IMR-90 (cell line): ENCODE results near the gene BTBD2. TPM values are rescaled to one million over a fixed set of nuclear protein-coding genes. Genes with fewer than 3 reads are reported as not detected.

ENCODE experiments used
- ATAC-seq: fragments of 200-7000 bp; cut with Tn5 transposase; 2 replicates; pipeline ENCODE4 v1.9.1; 2020; ENCODE audit warnings: low read depth, mild to moderate bottlenecking, moderate library complexity
- BruUV-seq: library from RNA; stranded (reverse); fragments of 400-500 nt; replicated peaks from 2 replicates; lab custom pipeline; 2021; lab: Mats Ljungman, UMichigan
- CTCF ChIA-PET: fragments of 300-600 bp; formaldehyde crosslinking; extraction: SDS; loops from one replicate; lab custom pipeline; 2021; ENCODE audit warnings: antibody characterized with exemption; lab: Yijun Ruan, JAX
- POLR2A ChIA-PET: fragments of 300-600 bp; sonication (Branson Sonifier 250); formaldehyde crosslinking; loops from one replicate; lab custom pipeline; 2022; ENCODE audit warnings: antibody characterized with exemption; ENCODE audit not compliant: unreplicated experiment; lab: Charles Lee
- DNase-seq: peaks from one replicate; pipeline ENCODE4 v3.0.0; 2013
- H2AFZ ChIP-seq: replicated peaks from 2 replicates; pipeline ENCODE3; 2013; ENCODE audit warnings: low read length, mild to moderate bottlenecking; ENCODE audit not compliant: poor library complexity
- H2AK5ac ChIP-seq: 2 replicates; pipeline ENCODE4 v1.6.1; 2013; ENCODE audit warnings: low read depth, low read length, inconsistent platforms
- H2AK9ac ChIP-seq: replicated peaks from 2 replicates; pipeline ENCODE3; 2013; ENCODE audit warnings: mild to moderate bottlenecking, low read depth, low read length, moderate library complexity; ENCODE audit not compliant: poor library complexity
- H2BK120ac ChIP-seq: 2 replicates; pipeline ENCODE4 v1.6.1; 2013; ENCODE audit warnings: low read depth, low read length, inconsistent platforms
- H2BK15ac ChIP-seq: 3 replicates; pipeline ENCODE4 v1.6.1; 2013; ENCODE audit warnings: low read depth, low read length, inconsistent platforms
- H2BK20ac ChIP-seq: 2 replicates; pipeline ENCODE4 v1.6.1; 2013; ENCODE audit warnings: low read depth, mild to moderate bottlenecking, inconsistent platforms, low read length, moderate library complexity
- H2BK5ac ChIP-seq: 2 replicates; pipeline ENCODE4 v1.6.1; 2013; ENCODE audit warnings: mild to moderate bottlenecking, low read depth, low read length, inconsistent platforms; ENCODE audit not compliant: poor library complexity, severe bottlenecking
- H3K14ac ChIP-seq: replicated peaks from 2 replicates; pipeline ENCODE4 v1.6.1; 2013; ENCODE audit warnings: low read depth, low read length, inconsistent platforms
- H3K18ac ChIP-seq: 2 replicates; pipeline ENCODE4 v1.6.1; 2013; ENCODE audit warnings: low read depth, low read length, control low read depth
- H3K23ac ChIP-seq: 2 replicates; pipeline ENCODE4 v1.6.1; 2013; ENCODE audit warnings: low read depth, low read length, inconsistent platforms
- H3K27ac ChIP-seq: 2 replicates; pipeline ENCODE4 v1.5.1; 2013; ENCODE audit warnings: mild to moderate bottlenecking, control low read depth, low read length; ENCODE audit not compliant: insufficient read depth
- H3K27me3 ChIP-seq: 2 replicates; pipeline ENCODE4 v1.6.1; 2013; ENCODE audit warnings: low read length; ENCODE audit not compliant: control insufficient read depth, insufficient read depth
- H3K36me3 ChIP-seq: 2 replicates; pipeline ENCODE4 v1.6.1; 2013; ENCODE audit warnings: low read length, mixed read lengths; ENCODE audit not compliant: control insufficient read depth, insufficient read depth
- H3K4ac ChIP-seq: 2 replicates; pipeline ENCODE4 v1.6.1; 2013; ENCODE audit warnings: low read depth, low read length, inconsistent platforms
- H3K4me1 ChIP-seq: 2 replicates; pipeline ENCODE4 v1.6.1; 2013; ENCODE audit warnings: low read length, mixed read lengths; ENCODE audit not compliant: control insufficient read depth, insufficient read depth
- H3K4me2 ChIP-seq: 2 replicates; pipeline ENCODE4 v1.6.1; 2013; ENCODE audit warnings: low read depth, mild to moderate bottlenecking, control low read depth, low read length, moderate library complexity
- H3K4me3 ChIP-seq: 2 replicates; pipeline ENCODE4 v1.5.1; 2013; ENCODE audit warnings: low read depth, mild to moderate bottlenecking, control low read depth, low read length, moderate library complexity; ENCODE audit not compliant: insufficient read depth
- H3K56ac ChIP-seq: 2 replicates; pipeline ENCODE4 v1.6.1; 2013; ENCODE audit warnings: low read length, inconsistent platforms; ENCODE audit not compliant: insufficient read depth; ENCODE audit errors: extremely low read depth
- H3K79me1 ChIP-seq, 2 experiments: 2 replicates each; pipeline ENCODE4 v1.6.1; 2013; ENCODE audit warnings: low read length in 2 of 2, inconsistent platforms in 1 of 2, low read depth in 1 of 2
- H3K9ac ChIP-seq: 2 replicates; pipeline ENCODE4 v1.6.1; 2013; ENCODE audit warnings: low read depth, low read length, control low read depth
- H3K9me1 ChIP-seq: 2 replicates; pipeline ENCODE4 v1.6.1; 2013; ENCODE audit warnings: low read length, inconsistent platforms; ENCODE audit not compliant: insufficient read depth
- H3K9me3 ChIP-seq: 2 replicates; pipeline ENCODE4 v1.6.1; 2013; ENCODE audit warnings: low read length; ENCODE audit not compliant: control insufficient read depth, insufficient read depth
- H4K20me1 ChIP-seq: 2 replicates; pipeline ENCODE4 v1.6.1; 2013; ENCODE audit warnings: low read length, inconsistent platforms; ENCODE audit not compliant: insufficient read depth
- H4K5ac ChIP-seq: 2 replicates; pipeline ENCODE4 v1.6.1; 2013; ENCODE audit warnings: mild to moderate bottlenecking, low read depth, low read length, control low read depth
- H4K8ac ChIP-seq, 2 experiments: 2 replicates each; pipeline ENCODE4 v1.6.1; 2013; ENCODE audit warnings: low read depth in 2 of 2, low read length in 2 of 2, control low read depth in 1 of 2, inconsistent platforms in 1 of 2
- H4K91ac ChIP-seq: 2 replicates; pipeline ENCODE4 v1.6.1; 2013; ENCODE audit warnings: low read depth, low read length, inconsistent platforms; ENCODE audit not compliant: insufficient read depth
- CHD1 ChIP-seq: IDR thresholded peaks from 2 replicates; pipeline ENCODE4 v1.6.1; 2012; ENCODE audit warnings: low read depth, low read length, improper control_type of control experiment
- FOS ChIP-seq: fragments of 150-350 bp; IDR thresholded peaks from 2 replicates; pipeline ENCODE4 v1.6.1; 2016; ENCODE audit warnings: low read depth, low read length
- MAFK ChIP-seq: IDR thresholded peaks from 2 replicates; pipeline ENCODE4 v1.6.1; 2012; ENCODE audit warnings: low read depth, low read length, improper control_type of control experiment
- MXI1 ChIP-seq: IDR thresholded peaks from 2 replicates; pipeline ENCODE4 v1.6.1; 2012; ENCODE audit warnings: low read depth, mild to moderate bottlenecking, low read length, moderate library complexity, borderline replicate concordance
- POLR2A ChIP-seq: IDR thresholded peaks from 2 replicates; pipeline ENCODE4 v1.6.1; 2012; ENCODE audit warnings: mild to moderate bottlenecking, low read depth, low read length
- RCOR1 ChIP-seq: IDR thresholded peaks from 2 replicates; pipeline ENCODE4 v1.6.1; 2012; ENCODE audit warnings: mild to moderate bottlenecking, low read length, improper control_type of control experiment; ENCODE audit not compliant: insufficient replicate concordance
- WGBS, 2 experiments: methylation state at CpG; one replicate each; pipeline versions ENCODE4 v1.1.5 to v1.1.7; 2013; ENCODE audit warnings: missing lambda C conversion rate in 2 of 2; ENCODE audit not compliant: insufficient read length in 1 of 2; ENCODE audit errors: extremely low coverage in 2 of 2; 5-methylcytosine and 5-hydroxymethylcytosine counted together
- dilution Hi-C: fragments of 300-500 bp; cut with HindIII; formaldehyde crosslinking; loops from one replicate; pipeline ENCODE4 v1.14.3; 2018; ENCODE audit warnings: low sequenced_read_pairs; ENCODE audit not compliant: unreplicated experiment
- in situ Hi-C: fragments of 300-500 bp; cut with MboI; formaldehyde crosslinking; loops from 3 replicates; pipeline ENCODE4 v1.14.3; 2019; ENCODE audit warnings: low sequenced_read_pairs, inconsistent platforms, mixed read lengths
- intact Hi-C: fragments of 100-400 bp; cut with micrococcal nuclease; formaldehyde crosslinking; loops from 2 replicates; pipeline ENCODE4 v1.10.0; 2022
- polyA plus RNA-seq, 3 experiments: library from polyadenylated mRNA; depleted of rRNA; stranded (reverse); fragments of >200 nt; gene quantifications; 2 replicates each; pipeline ENCODE4 v1.2.3, GENCODE V29; 2012; ENCODE audit warnings: low replicate concordance in 1 of 3
- total RNA-seq: library from RNA; depleted of rRNA; stranded (reverse); fragments of >200 nt; gene quantifications from 2 replicates; pipeline ENCODE4 v1.2.3, GENCODE V29; 2012
- TF ChIP-seq, protein P1 (sequence below): conservative IDR thresholded peaks from 2 replicates; pipeline ENCODE4 v1.5.1; 2012; ENCODE audit warnings: mild to moderate bottlenecking, low read depth, low read length, improper control_type of control experiment

The BTBD2 gene
- total and polyA plus RNA-seq, 2 of the 4 experiments (the other 2 are of a cell fraction): 24.4 to 65.7 TPM

DNA sequence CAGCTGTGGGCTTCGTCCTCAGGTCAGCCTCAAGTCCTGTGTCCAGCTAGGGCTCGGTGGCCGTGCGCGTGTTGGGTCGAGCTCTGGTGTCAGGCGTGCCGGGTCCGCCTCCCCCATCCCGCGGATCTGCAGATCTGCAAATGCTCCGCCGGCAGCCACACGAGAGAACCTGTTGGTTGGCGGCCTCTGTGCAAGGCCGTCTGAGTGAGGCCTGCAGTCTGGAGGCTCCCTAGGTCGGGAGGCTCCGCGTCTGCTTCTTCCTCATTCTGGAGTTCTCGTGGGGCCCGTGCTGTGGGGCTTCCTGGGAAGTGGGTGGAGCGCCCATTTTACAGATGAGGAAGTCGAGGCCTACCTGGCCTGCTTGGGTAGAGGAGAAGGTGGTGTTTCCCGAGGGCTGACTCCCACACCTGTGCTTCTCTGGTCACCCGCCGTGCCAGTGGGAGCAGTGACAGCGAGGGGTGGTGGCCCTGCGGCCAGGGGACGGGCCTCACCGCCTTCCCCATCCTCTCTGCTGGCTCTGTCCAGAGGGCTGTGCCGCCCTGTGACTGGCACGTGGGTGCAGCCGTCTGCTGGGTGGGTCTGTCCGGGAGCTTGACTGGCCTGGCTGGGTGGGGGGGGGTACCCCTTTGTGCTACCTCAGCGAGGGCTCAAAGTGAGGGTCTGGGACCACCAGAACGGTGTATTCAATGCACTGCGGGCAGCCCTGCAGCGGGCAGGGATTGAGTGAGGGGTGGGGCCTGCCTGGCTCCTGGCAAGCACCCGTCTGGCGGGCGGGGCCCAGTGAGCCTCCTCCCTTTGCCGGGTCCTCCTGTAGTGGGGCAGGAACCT is 71.2 kb downstream of the BTBD2 start:
- intact Hi-C loops (no loop called here), in situ Hi-C loops (no loop called here), dilution Hi-C loops (no loop called here)
- TF ChIP-seq FOS (no peak), MAFK (no peak), POLR2A (no peak), RCOR1 (no peak), MXI1 (no peak), CHD1 (no peak)
- TF ChIP-seq, protein P1, sequence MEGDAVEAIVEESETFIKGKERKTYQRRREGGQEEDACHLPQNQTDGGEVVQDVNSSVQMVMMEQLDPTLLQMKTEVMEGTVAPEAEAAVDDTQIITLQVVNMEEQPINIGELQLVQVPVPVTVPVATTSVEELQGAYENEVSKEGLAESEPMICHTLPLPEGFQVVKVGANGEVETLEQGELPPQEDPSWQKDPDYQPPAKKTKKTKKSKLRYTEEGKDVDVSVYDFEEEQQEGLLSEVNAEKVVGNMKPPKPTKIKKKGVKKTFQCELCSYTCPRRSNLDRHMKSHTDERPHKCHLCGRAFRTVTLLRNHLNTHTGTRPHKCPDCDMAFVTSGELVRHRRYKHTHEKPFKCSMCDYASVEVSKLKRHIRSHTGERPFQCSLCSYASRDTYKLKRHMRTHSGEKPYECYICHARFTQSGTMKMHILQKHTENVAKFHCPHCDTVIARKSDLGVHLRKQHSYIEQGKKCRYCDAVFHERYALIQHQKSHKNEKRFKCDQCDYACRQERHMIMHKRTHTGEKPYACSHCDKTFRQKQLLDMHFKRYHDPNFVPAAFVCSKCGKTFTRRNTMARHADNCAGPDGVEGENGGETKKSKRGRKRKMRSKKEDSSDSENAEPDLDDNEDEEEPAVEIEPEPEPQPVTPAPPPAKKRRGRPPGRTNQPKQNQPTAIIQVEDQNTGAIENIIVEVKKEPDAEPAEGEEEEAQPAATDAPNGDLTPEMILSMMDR: no peak
- no peak overlapping the region for H3K4ac ChIP-seq
- H4K8ac ChIP-seq: no peak overlapping the region
- peaks cover 4% of the 10 kb centered on the region; the same call in 1 of the 2 replicates for H3K36me3 ChIP-seq
- WGBS, 2 experiments: 95% methylated on average over 19 of the region's 42 CpGs; no CpG with 5 or more reads in 1 of the 2 experiments
- peaks cover 5 to 63% of the 10 kb centered on the region in 2 experiments; a peak in 2 of 4 replicates for H3K79me1 ChIP-seq
- H3K56ac ChIP-seq: no peak overlapping the region
- no peak overlapping the region for H2AK9ac ChIP-seq
- peaks cover 5% of the 10 kb centered on the region; the same call in 1 of the 2 replicates for H3K9me1 ChIP-seq
- no peak overlapping the region for H2AK5ac ChIP-seq
- peaks cover 67% of the 10 kb centered on the region for H4K20me1 ChIP-seq
- H3K14ac ChIP-seq: no peak overlapping the region
- no peak overlapping the region for H3K4me3 ChIP-seq
- no peaks in the 10 kb centered on the region for H3K27me3 ChIP-seq
- H2BK20ac ChIP-seq: no peak overlapping the region
- no peak overlapping the region for H4K91ac ChIP-seq
- DNase-seq: no peak
- H3K9me3 ChIP-seq: no peaks in the 10 kb centered on the region
- no peak overlapping the region for H2AFZ ChIP-seq
- H2BK15ac ChIP-seq: no peak overlapping the region
- CTCF ChIA-PET: no interaction called here
- H3K18ac ChIP-seq: no peak overlapping the region
- no peak overlapping the region for H4K5ac ChIP-seq
- no peak overlapping the region for H3K9ac ChIP-seq
- H2BK120ac ChIP-seq: no peak overlapping the region
- no peak overlapping the region for H3K4me2 ChIP-seq
- H3K4me1 ChIP-seq: peaks cover 10% of the 10 kb centered on the region
- H3K27ac ChIP-seq: no peak overlapping the region
- no peak overlapping the region for H2BK5ac ChIP-seq
- H3K23ac ChIP-seq: no peak overlapping the region
- POLR2A ChIA-PET: no interaction called here
- no TSS peak for BruUV-seq
- ATAC-seq: no peak
